CD4-positive, alpha-beta T cell treated with Interleukin-10 for 1 hour (primary cell): ENCODE results near the gene FAM32A.

Experiments
- DNase-seq: peaks from one replicate; pipeline ENCODE4 v3.0.0-alpha.2; 2020

The FAM32A gene

GRCh38 chr19:16203256-16204004 lies 18.2 kb downstream of the FAM32A start:
- DNase-seq = no peak

- no peak for DNase-seq
Measured at GRCh38 chr19:16204005-16204294, 18.7 kb downstream of the FAM32A start.

GRCh38 chr19:16205205-16206045 lies 20.2 kb downstream of the FAM32A start:
- DNase-seq = no peak

GRCh38 chr19:16206046-16206605 lies 20.9 kb downstream of the FAM32A start:
- no peak for DNase-seq

- no peak for DNase-seq
Measured at GRCh38 chr19:16206637-16207036, 21.4 kb downstream of the FAM32A start.

- DNase-seq = no peak
Measured at GRCh38 chr19:16207063-16207462, 21.9 kb downstream of the FAM32A start.

- no peak for DNase-seq
Measured at GRCh38 chr19:16207490-16208025, 22.3 kb downstream of the FAM32A start.

GRCh38 chr19:16208064-16208759 lies 23.0 kb downstream of the FAM32A start:
- DNase-seq = no peak

GRCh38 chr19:16208847-16209665 lies 23.8 kb downstream of the FAM32A start:
- DNase-seq = no peak

- DNase-seq = no peak
Measured at GRCh38 chr19:16210168-16210567, 25.0 kb downstream of the FAM32A start.

- DNase-seq = no peak
Measured at GRCh38 chr19:16213076-16213475, 27.9 kb downstream of the FAM32A start.

- DNase-seq = peak; percentile 9
Measured at GRCh38 chr19:16216744-16217670, 31.8 kb downstream of the FAM32A start.

GRCh38 chr19:16217716-16218451 lies 32.7 kb downstream of the FAM32A start:
- DNase-seq = no peak

- no peak for DNase-seq
Measured at GRCh38 chr19:16218851-16219250, 33.6 kb downstream of the FAM32A start.

- no peak for DNase-seq
Measured at GRCh38 chr19:16222806-16223205, 37.6 kb downstream of the FAM32A start.

GRCh38 chr19:16223746-16224145 lies 38.5 kb downstream of the FAM32A start:
- no peak for DNase-seq

GRCh38 chr19:16224293-16225045 lies 39.3 kb downstream of the FAM32A start:
- no peak for DNase-seq

GRCh38 chr19:16225279-16226183 lies 40.3 kb downstream of the FAM32A start:
- DNase-seq = no peak
